H9 (cell line): ENCODE measurements around the gene VPS35L. TPM values are rescaled to one million over a fixed set of nuclear protein-coding genes. Genes with fewer than 3 reads are reported as not detected.

Experiments used
- DNase-seq: peaks from one replicate; pipeline ENCODE4 v3.0.0-alpha.2; 2017
- H2AFZ ChIP-seq: one replicate; pipeline ENCODE4 v1.6.1; 2013; ENCODE audit warnings: mild to moderate bottlenecking, low read length, control low read depth, moderate library complexity
- H2AK5ac ChIP-seq: 2 replicates; pipeline ENCODE4 v1.6.1; 2013; ENCODE audit warnings: low read length, control low read depth, mixed read lengths; ENCODE audit not compliant: insufficient read length
- H2BK120ac ChIP-seq: one replicate; pipeline ENCODE4 v1.6.1; 2013; ENCODE audit warnings: low read depth, mild to moderate bottlenecking, low read length, control low read depth, inconsistent platforms; ENCODE audit not compliant: poor library complexity, severe bottlenecking
- H2BK12ac ChIP-seq: 2 replicates; pipeline ENCODE4 v1.6.1; 2013; ENCODE audit warnings: low read length, control low read depth, mixed read lengths, low read depth; ENCODE audit not compliant: insufficient read length
- H2BK15ac ChIP-seq: 2 replicates; pipeline ENCODE4 v1.6.1; 2013; ENCODE audit warnings: low read depth, low read length, control low read depth
- H2BK20ac ChIP-seq: one replicate; pipeline ENCODE4 v1.6.1; 2013; ENCODE audit warnings: low read depth, mild to moderate bottlenecking, low read length, control low read depth, inconsistent platforms; ENCODE audit not compliant: poor library complexity, severe bottlenecking
- H2BK5ac ChIP-seq: 2 replicates; pipeline ENCODE4 v1.6.1; 2013; ENCODE audit warnings: low read length, control low read depth, mixed read lengths; ENCODE audit not compliant: insufficient read length
- H3K14ac ChIP-seq: 2 replicates; pipeline ENCODE4 v1.6.1; 2013; ENCODE audit warnings: low read length, control low read depth; ENCODE audit not compliant: insufficient read depth
- H3K18ac ChIP-seq: 2 replicates; pipeline ENCODE4 v1.6.1; 2013; ENCODE audit warnings: low read depth, mild to moderate bottlenecking, mixed read lengths, low read length, control low read depth; ENCODE audit not compliant: insufficient read length
- H3K23ac ChIP-seq: 2 replicates; pipeline ENCODE4 v1.6.1; 2013; ENCODE audit warnings: low read length, control low read depth, mixed read lengths, low read depth; ENCODE audit not compliant: insufficient read length
- H3K23me2 ChIP-seq: 2 replicates; pipeline ENCODE4 v1.6.1; 2013; ENCODE audit warnings: low read depth, mild to moderate bottlenecking, mixed read lengths, low read length, control low read depth; ENCODE audit not compliant: insufficient read length, poor library complexity, severe bottlenecking
- H3K27ac ChIP-seq: 2 replicates; pipeline ENCODE4 v1.5.1; 2013; ENCODE audit warnings: low read length, control low read depth, mixed read lengths, low read depth; ENCODE audit not compliant: insufficient read length
- H3K27me3 ChIP-seq: 2 replicates; pipeline ENCODE4 v1.6.1; 2013; ENCODE audit warnings: low read length, control low read depth, inconsistent platforms; ENCODE audit not compliant: insufficient read depth
- H3K4ac ChIP-seq: 2 replicates; pipeline ENCODE4 v1.6.1; 2013; ENCODE audit warnings: low read depth, mild to moderate bottlenecking, control low read depth, inconsistent platforms, low read length, moderate library complexity
- H3K4me1 ChIP-seq: 2 replicates; pipeline ENCODE4 v1.6.1; 2013; ENCODE audit warnings: low read length, control low read depth, inconsistent platforms; ENCODE audit not compliant: insufficient read depth
- H3K4me2 ChIP-seq: 2 replicates; pipeline ENCODE4 v1.6.1; 2013; ENCODE audit warnings: low read length, control low read depth, mixed read lengths; ENCODE audit not compliant: insufficient read length, insufficient read depth
- H3K56ac ChIP-seq: 2 replicates; pipeline ENCODE4 v1.6.1; 2013; ENCODE audit warnings: low read depth, mild to moderate bottlenecking, mixed read lengths, low read length, control low read depth; ENCODE audit not compliant: insufficient read length
- H3K79me1 ChIP-seq: 2 replicates; pipeline ENCODE4 v1.6.1; 2013; ENCODE audit warnings: low read depth, mild to moderate bottlenecking, moderate library complexity, low read length, control low read depth, inconsistent platforms; ENCODE audit not compliant: insufficient read depth, poor library complexity, severe bottlenecking
- H3K79me2 ChIP-seq: 2 replicates; pipeline ENCODE4 v1.6.1; 2013; ENCODE audit warnings: low read length, control low read depth, inconsistent platforms; ENCODE audit not compliant: insufficient read depth
- H3K9ac ChIP-seq: 2 replicates; pipeline ENCODE4 v1.6.1; 2013; ENCODE audit warnings: low read length, control low read depth, mixed read lengths; ENCODE audit not compliant: insufficient read length; ENCODE audit errors: extremely low read depth
- H3K9me3 ChIP-seq: one replicate; pipeline ENCODE4 v1.6.1; 2013; ENCODE audit warnings: low read depth, low read length, inconsistent platforms; ENCODE audit not compliant: control insufficient read depth
- H3T11ph ChIP-seq: one replicate; pipeline ENCODE4 v1.6.1; 2013; ENCODE audit warnings: mild to moderate bottlenecking, low read length, control low read depth, inconsistent platforms
- H4K20me1 ChIP-seq: one replicate; pipeline ENCODE4 v1.6.1; 2013; ENCODE audit not compliant: control insufficient read depth, insufficient read length, insufficient read depth
- H4K5ac ChIP-seq: 2 replicates; pipeline ENCODE4 v1.6.1; 2013; ENCODE audit warnings: low read depth, mild to moderate bottlenecking, mixed read lengths, low read length, control low read depth; ENCODE audit not compliant: insufficient read length
- H4K8ac ChIP-seq: replicated peaks from 2 replicates; pipeline ENCODE4 v1.6.1; 2013; ENCODE audit warnings: low read length, control low read depth, mixed read lengths, low read depth; ENCODE audit not compliant: insufficient read length
- H4K91ac ChIP-seq: 2 replicates; pipeline ENCODE4 v1.6.1; 2013; ENCODE audit warnings: low read depth, mild to moderate bottlenecking, moderate library complexity, mixed read lengths, low read length, control low read depth; ENCODE audit not compliant: insufficient read length
- H3K27ac Mint-ChIP-seq, 3 experiments: 2 replicates in 2 of 3; 3 replicates in 1 of 3; pipeline ENCODE4 v1.8.0; 2020 to 2021; ENCODE audit warnings: mixed read lengths in 3 of 3, mild to moderate bottlenecking in 1 of 3, moderate library complexity in 1 of 3
- H3K27me3 Mint-ChIP-seq: 2 replicates; pipeline ENCODE4 v1.8.0; 2021; ENCODE audit warnings: low read depth, mild to moderate bottlenecking, moderate library complexity, mixed read lengths
- H3K36me3 Mint-ChIP-seq, 3 experiments: 2 replicates in 2 of 3; 3 replicates in 1 of 3; pipeline ENCODE4 v1.8.0; 2020 to 2021; ENCODE audit warnings: low read depth in 3 of 3, mixed read lengths in 3 of 3; ENCODE audit not compliant: insufficient read depth in 1 of 3
- H3K4me1 Mint-ChIP-seq, 2 experiments: 2 replicates each; pipeline ENCODE4 v1.8.0; 2020; ENCODE audit warnings: mixed read lengths in 2 of 2
- H3K4me3 Mint-ChIP-seq, 2 experiments: 2 replicates in 1 of 2; 3 replicates in 1 of 2; pipeline ENCODE4 v1.8.0; 2020 to 2021; ENCODE audit warnings: mild to moderate bottlenecking in 2 of 2, mixed read lengths in 2 of 2, moderate library complexity in 1 of 2
- H3K9me3 Mint-ChIP-seq, 2 experiments: 2 replicates in 1 of 2; 3 replicates in 1 of 2; pipeline ENCODE4 v1.8.0; 2020; ENCODE audit warnings: mild to moderate bottlenecking in 2 of 2, mixed read lengths in 2 of 2, moderate library complexity in 1 of 2
- WGBS: extraction: QIAGEN DNeasy Blood & Tissue Kit; methylation state at CpG from one replicate; pipeline ENCODE4 v1.1.7; 2013; ENCODE audit warnings: missing lambda C conversion rate, low lambda C conversion rate, mixed read lengths; ENCODE audit not compliant: insufficient read length; ENCODE audit errors: extremely low coverage; 5-methylcytosine and 5-hydroxymethylcytosine counted together
- total RNA-seq: library from RNA; stranded (reverse); gene quantifications from 2 replicates; pipeline ENCODE4 v1.2.1, GENCODE V29; 2021
- TF ChIP-seq, protein P1 (sequence below): fragments of 200-600 bp; sonication (generic); conservative IDR thresholded peaks from 3 replicates; pipeline ENCODE4 v1.8.0; 2021; ENCODE audit warnings: antibody characterized with exemption, mild to moderate bottlenecking

VPS35L gene
- total RNA-seq, 1 experiment from 2014 or later = 58.4 TPM

- no CpG with 5 or more reads among the region's 12 CpGs for WGBS
- Histone ChIP-seq H4K20me1 (no peaks in the 10 kb centered on the region), H4K8ac (no peak overlapping the region), H2AK5ac (no peak overlapping the region), H3K56ac (no peak overlapping the region), H3K23ac (no peak overlapping the region), H2BK5ac (no peak overlapping the region), H2BK120ac (no peak overlapping the region), H3K79me2 (no peaks in the 10 kb centered on the region), H3K9ac (no peak overlapping the region), H3K18ac (no peak overlapping the region), H3K9me3 (no peaks in the 10 kb centered on the region), H3T11ph (no peak overlapping the region), H2BK20ac (no peak overlapping the region), H3K14ac (no peak overlapping the region), H4K91ac (no peak overlapping the region), H3K4ac (no peak overlapping the region), H4K5ac (no peak overlapping the region), H2AFZ (no peak overlapping the region), H3K23me2 (no peaks in the 10 kb centered on the region), H3K27me3 (no peaks in the 10 kb centered on the region), H2BK12ac (no peak overlapping the region), H2BK15ac (no peak overlapping the region), H3K4me2 (no peak overlapping the region), H3K27ac (no peak overlapping the region), H3K79me1 (no peaks in the 10 kb centered on the region), H3K4me1 (no peaks in the 10 kb centered on the region)
- peak overlapping the region in 1 of 3 experiments; percentile 13; a peak in 2 of 7 replicates for H3K27ac Mint-ChIP-seq
- H3K9me3 Mint-ChIP-seq = no peaks in the 10 kb centered on the region
- peaks cover 11% of the 10 kb centered on the region in 2 experiments for H3K4me1 Mint-ChIP-seq
- no peak overlapping the region for H3K4me3 Mint-ChIP-seq
- no peak for DNase-seq
- TF ChIP-seq, protein P1, sequence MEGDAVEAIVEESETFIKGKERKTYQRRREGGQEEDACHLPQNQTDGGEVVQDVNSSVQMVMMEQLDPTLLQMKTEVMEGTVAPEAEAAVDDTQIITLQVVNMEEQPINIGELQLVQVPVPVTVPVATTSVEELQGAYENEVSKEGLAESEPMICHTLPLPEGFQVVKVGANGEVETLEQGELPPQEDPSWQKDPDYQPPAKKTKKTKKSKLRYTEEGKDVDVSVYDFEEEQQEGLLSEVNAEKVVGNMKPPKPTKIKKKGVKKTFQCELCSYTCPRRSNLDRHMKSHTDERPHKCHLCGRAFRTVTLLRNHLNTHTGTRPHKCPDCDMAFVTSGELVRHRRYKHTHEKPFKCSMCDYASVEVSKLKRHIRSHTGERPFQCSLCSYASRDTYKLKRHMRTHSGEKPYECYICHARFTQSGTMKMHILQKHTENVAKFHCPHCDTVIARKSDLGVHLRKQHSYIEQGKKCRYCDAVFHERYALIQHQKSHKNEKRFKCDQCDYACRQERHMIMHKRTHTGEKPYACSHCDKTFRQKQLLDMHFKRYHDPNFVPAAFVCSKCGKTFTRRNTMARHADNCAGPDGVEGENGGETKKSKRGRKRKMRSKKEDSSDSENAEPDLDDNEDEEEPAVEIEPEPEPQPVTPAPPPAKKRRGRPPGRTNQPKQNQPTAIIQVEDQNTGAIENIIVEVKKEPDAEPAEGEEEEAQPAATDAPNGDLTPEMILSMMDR = no peak
- H3K36me3 Mint-ChIP-seq = peaks cover 3 to 19% (median 15%) of the 10 kb centered on the region in 3 experiments; a peak in 5 of 7 replicates
- no peaks in the 10 kb centered on the region for H3K27me3 Mint-ChIP-seq
Observed at GRCh38 chr16:19737306-19738038, 182.0 kb downstream of the VPS35L start.
